Brain pericyte (primary cell): ENCODE data around the gene PCDHA5.
"Not testable (repeated sequence)": the region's sequence is repeated elsewhere in the genome, so short reads cannot be mapped to it uniquely, and the experiment has no call there.

Experiments
- DNase-seq: peaks from one replicate; pipeline ENCODE4 v3.0.0-alpha.2; 2012; ENCODE audit warnings: low read depth, low spot score

PCDHA5 gene

DNA sequence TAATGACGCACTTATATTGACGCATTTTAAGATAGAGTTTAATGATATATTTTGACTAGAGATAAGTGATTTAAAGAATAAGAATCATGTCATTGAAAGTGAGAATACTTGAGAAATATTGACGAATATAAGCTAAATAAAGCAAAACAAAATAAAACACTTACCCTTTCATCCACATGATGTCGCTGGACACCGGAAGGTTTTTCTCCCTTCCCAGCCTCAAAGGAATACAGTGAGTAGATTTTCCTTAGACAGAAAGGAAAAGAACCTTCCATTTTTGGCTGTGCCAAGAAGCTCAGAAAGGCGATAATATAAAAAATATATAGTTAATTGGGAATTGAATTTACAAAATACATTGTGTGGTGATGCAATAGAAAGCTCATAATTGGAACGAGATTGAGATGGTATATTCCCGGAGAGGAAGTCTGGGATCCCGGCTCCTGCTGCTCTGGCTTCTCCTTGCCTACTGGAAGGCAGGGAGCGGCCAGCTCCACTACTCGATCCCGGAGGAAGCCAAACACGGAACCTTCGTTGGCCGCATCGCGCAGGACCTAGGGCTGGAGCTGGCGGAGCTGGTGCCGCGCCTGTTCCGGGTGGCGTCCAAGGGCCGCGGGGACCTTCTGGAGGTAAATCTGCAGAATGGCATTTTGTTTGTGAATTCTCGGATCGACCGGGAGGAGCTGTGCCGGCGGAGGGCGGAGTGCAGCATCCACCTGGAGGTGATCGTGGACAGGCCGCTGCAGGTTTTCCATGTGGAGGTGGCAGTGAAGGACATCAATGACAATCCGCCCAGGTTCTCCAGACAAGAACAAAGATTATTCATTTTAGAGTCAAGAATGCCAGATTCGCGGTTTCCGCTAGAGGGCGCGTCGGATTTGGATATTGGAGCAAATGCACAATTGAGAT, at the start of gene PCDHA5:
Gene PCDHA5, plus strand, starts transcription at position 239 of the 906 bp plus-strand sequence.
- no peak for DNase-seq

GRCh38 chr5:140780512-140780911, 40.9 kb upstream of the PCDHA5 start:
- no peak for DNase-seq

DNA sequence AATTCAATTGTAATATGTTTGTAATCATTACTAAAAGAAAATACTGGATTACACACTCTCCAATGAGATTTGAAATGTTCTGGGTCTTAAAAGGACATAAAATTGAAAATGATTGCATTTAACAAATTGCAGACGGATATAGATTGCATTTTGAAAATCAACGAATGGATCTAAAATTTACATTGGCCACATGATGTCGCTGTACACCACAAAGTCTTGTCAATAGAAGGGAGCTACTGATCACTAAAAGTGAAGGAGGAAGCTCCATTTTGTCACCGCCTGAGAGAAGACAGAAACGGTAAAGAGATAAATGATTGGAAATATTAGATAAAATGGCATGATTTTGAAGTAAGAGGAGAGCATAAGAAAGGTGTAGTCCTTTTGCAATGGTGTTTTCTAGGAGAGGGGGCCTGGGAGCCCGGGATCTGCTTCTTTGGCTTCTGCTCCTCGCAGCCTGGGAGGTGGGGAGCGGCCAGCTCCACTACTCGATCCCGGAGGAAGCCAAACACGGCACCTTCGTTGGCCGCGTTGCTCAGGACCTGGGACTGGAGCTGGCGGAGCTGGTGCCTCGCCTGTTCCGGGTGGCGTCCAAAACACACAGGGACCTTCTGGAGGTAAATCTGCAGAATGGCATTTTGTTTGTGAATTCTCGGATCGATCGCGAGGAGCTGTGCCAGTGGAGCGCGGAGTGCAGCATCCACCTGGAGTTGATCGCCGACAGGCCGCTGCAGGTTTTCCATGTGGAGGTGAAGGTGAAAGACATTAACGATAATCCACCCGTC, 35.3 kb upstream of the PCDHA5 start, which contains the start of gene PCDHA1:
Gene PCDHA1, plus strand, starts transcription at position 236 of the 782 bp plus-strand sequence.
- DNase-seq: no peak

- not testable (repeated sequence) for DNase-seq
Observed at GRCh38 chr5:140787422-140787821, 34.0 kb upstream of the PCDHA5 start.

DNA sequence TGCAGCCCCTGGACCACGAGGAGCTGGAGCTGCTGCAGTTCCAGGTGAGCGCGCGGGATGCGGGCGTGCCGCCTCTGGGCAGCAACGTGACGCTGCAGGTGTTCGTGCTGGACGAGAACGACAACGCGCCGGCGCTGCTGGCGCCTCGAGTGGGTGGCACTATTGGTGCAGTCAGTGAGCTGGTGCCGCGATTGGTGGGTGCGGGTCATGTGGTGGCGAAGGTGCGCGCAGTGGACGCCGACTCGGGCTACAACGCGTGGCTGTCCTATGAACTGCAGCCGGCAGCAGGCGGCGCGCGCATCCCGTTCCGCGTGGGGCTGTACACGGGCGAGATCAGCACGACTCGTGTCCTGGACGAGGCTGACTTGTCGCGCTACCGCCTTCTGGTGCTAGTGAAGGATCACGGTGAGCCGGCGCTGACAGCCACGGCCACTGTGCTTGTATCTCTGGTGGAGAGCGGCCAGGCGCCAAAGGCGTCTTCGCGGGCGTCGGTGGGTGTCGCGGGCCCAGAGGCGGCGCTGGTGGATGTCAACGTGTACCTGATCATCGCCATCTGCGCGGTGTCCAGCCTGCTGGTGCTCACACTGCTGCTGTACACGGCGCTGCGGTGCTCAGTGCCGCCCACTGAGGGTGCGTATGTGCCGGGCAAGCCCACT, 33.4 kb upstream of the PCDHA5 start:
- not testable (repeated sequence) for DNase-seq

GRCh38 chr5:140791089-140791488, 30.3 kb upstream of the PCDHA5 start:
- no peak for DNase-seq

- DNase-seq: no peak
Observed at GRCh38 chr5:140794595-140795258, 26.7 kb upstream of the PCDHA5 start, which contains the start of gene PCDHA2. Gene PCDHA2, plus strand, starts transcription at chr5:140794852.

GRCh38 chr5:140795259-140795641, 26.2 kb upstream of the PCDHA5 start:
- no peak for DNase-seq

DNA sequence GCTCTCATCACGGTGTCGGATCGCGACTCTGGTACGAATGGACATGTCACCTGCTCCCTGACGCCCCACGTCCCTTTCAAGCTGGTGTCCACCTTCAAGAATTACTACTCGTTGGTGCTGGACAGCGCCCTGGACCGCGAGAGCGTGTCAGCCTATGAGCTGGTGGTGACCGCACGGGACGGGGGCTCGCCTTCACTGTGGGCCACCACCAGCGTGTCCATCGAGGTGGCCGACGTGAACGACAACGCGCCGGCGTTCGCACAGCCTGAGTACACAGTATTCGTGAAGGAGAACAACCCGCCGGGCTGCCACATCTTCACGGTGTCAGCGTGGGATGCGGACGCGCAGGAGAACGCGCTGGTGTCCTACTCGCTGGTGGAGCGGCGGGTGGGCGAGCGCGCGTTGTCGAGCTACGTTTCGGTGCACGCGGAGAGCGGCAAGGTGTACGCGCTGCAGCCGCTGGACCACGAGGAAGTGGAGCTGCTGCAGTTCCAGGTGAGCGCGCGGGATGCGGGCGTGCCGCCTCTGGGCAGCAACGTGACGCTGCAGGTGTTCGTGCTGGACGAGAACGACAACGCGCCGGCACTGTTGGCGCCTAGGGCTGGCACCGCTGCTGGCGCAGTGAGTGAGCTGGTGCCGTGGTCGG, 25.2 kb upstream of the PCDHA5 start:
- not testable (repeated sequence) for DNase-seq

DNA sequence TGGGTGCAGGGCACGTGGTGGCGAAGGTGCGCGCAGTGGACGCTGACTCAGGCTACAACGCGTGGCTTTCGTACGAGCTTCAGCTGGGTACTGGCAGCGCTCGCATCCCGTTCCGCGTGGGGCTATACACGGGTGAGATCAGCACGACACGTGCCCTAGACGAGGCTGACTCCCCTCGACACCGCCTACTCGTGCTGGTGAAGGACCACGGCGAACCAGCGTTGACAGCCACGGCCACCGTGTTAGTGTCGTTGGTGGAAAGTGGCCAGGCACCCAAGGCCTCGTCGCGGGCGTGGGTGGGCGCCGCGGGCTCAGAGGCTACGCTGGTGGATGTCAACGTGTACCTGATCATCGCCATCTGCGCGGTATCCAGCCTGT, 24.7 kb upstream of the PCDHA5 start:
- no peak for DNase-seq

DNA sequence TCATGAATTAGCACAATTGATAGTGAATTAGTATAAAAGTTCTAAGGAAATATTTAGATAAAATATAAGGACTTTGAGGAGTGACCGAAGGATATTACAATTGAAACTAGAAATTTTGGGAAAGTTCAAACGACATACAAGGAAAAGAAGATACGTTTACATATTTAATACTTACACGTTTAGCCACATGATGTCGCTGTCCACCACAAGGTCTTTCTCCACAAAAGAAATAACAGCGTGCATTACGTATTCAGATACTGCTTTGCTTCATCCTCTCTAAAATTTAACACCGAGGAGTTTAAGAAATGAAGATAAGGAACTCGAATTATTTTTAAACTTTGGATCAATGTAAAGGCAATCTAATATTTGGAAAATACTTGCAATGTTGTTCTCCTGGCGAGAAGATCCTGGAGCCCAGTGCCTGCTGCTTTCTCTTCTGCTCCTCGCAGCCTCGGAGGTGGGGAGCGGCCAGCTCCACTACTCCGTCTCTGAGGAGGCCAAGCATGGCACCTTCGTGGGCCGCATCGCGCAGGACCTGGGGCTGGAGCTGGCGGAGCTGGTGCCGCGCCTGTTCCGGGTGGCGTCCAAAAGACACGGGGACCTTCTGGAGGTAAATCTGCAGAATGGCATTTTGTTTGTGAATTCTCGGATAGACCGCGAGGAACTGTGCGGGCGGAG, 20.5 kb upstream of the PCDHA5 start, which contains the start of gene PCDHA3:
Gene PCDHA3, plus strand, starts transcription at position 242 of the 678 bp plus-strand sequence.
- no peak for DNase-seq

DNA sequence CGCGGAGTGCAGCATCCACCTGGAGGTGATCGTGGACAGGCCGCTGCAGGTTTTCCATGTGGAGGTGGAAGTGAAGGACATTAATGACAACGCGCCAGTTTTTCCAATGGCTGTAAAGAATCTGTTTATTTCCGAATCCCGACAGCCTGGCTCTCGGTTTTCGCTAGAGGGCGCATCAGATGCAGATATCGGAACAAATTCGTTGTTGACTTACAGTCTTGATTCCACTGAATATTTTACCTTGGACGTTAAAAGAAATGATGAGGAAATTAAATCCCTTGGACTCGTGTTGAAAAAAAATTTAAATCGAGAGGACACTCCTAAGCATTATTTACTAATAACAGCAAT, 19.9 kb upstream of the PCDHA5 start:
- no peak for DNase-seq

DNA sequence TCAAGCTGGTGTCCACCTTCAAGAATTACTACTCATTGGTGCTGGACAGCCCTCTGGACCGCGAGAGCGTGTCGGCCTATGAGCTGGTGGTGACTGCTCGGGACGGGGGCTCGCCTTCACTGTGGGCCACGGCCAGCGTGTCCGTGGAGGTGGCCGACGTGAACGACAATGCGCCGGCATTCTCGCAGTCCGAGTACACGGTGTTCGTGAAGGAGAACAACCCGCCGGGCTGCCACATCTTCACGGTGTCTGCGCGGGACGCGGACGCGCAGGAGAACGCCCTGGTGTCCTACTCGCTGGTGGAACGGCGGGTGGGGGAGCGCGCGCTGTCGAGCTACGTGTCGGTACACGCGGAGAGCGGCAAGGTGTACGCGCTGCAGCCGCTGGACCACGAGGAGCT, 19.0 kb upstream of the PCDHA5 start:
- DNase-seq: not testable (repeated sequence)

DNA sequence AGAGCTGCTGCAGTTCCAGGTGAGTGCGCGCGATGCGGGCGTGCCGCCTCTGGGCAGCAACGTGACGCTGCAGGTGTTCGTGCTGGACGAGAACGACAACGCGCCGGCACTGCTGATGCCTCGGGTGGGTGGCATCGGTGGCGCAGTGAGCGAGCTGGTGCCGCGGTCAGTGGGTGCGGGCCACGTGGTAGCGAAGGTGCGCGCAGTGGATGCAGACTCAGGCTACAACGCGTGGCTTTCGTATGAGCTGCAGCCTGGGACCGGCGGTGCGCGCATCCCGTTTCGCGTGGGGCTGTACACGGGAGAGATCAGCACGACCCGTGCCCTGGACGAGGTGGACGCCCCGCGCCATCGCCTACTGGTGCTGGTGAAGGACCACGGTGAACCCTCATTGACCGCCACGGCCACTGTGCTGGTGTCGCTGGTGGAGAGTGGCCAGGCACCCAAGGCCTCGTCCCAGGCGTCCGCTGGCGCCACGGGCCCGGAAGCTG, 18.6 kb upstream of the PCDHA5 start:
- DNase-seq: no peak

GRCh38 chr5:140806834-140807775, 14.3 kb upstream of the PCDHA5 start, which contains the start of gene PCDHA4:
Gene PCDHA4, plus strand, starts transcription at chr5:140807068.
- DNase-seq: no peak

DNA sequence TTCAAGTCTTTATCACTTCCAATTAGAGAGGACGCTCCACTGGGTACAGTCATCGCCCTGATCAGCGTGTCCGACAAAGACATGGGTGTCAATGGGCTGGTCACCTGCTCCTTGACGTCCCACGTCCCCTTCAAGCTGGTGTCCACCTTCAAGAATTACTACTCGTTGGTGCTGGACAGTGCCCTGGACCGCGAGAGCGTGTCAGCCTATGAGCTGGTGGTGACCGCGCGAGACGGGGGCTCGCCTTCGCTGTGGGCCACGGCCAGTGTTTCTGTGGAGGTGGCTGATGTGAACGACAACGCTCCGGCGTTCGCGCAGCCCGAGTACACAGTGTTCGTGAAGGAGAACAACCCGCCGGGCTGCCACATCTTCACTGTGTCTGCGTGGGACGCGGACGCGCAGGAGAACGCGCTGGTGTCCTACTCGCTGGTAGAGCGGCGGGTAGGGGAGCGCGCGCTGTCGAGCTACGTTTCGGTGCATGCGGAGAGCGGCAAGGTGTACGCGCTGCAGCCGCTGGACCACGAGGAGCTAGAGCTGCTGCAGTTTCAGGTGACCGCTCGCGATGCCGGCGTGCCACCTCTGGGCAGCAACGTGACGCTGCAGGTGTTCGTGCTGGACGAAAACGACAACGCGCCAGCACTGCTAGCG, 13.0 kb upstream of the PCDHA5 start:
- DNase-seq: not testable (repeated sequence)

DNA sequence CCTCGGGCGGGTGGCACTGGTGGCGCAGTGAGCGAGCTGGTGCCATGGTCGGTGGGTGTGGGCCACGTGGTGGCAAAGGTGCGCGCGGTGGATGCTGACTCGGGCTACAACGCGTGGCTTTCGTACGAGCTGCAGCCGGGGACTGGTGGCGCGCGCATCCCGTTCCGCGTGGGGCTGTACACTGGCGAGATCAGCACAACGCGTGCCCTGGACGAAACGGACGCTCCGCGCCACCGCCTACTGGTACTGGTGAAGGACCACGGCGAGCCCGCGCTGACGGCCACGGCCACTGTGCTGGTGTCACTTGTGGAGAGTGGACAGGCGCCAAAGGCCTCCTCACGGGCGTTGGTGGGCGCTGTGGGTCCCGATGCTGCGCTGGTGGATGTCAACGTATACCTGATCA, 12.5 kb upstream of the PCDHA5 start:
- no peak for DNase-seq

- DNase-seq: no peak
Observed at GRCh38 chr5:140822281-140822629, 842 bp downstream of the PCDHA5 start.

DNA sequence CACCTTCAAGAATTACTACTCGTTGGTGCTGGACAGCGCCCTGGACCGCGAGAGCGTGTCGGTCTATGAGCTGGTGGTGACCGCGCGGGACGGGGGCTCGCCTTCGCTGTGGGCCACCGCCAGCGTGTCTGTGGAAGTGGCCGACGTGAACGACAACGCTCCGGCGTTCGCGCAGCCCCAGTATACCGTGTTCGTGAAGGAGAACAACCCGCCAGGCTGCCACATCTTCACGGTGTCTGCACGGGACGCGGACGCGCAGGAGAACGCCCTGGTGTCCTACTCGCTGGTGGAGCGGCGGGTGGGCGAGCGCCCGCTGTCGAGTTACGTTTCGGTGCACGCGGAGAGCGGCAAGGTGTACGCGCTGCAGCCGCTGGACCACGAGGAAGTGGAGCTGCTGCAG, 1.6 kb downstream of the PCDHA5 start:
- not testable (repeated sequence) for DNase-seq
